HG03565 (cell line): Measurements from ENCODE around the gene PCDH11Y.
A peak's percentile ranks its signal among the peaks of the same experiment; 100 is the strongest.
"Not testable (repeated sequence)": the region's sequence is repeated elsewhere in the genome, so short reads cannot be mapped to it uniquely, and the experiment has no call there.

ENCODE experiments used
- ATAC-seq: cut with Tn5 transposase; IDR thresholded peaks from one replicate; pipeline ENCODE4 v1.9.1; 2021; ENCODE audit warnings: mild to moderate bottlenecking, moderate library complexity; ENCODE audit not compliant: unreplicated experiment

PCDH11Y gene

GRCh38 chrY:5000057-5000456 lies at the start of gene PCDH11Y:
Gene PCDH11Y, plus strand, starts transcription at chrY:5000296. Its CDS starts 56,804 bp downstream, at chrY:5057100.
- ATAC-seq = not testable (repeated sequence)

DNA sequence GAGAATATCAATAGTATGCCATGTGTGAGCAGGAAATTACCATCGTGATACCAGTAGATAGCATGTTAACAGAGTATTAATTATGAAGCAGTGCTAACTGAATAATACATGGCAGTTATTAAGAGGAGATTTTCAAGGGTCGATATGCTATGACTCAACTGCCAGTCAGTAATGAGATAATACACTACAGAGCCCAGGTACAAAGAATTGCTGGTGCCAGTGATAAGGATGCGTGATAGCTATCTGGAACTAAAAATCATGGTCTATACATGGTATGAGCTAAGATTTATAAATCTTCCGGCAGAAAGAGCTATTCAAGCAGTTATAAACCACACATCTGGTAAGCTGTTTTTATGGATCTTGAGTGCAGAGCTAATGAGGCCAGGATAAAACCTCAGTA lies 32.2 kb upstream of the PCDH11Y start:
- not testable (repeated sequence) for ATAC-seq

DNA sequence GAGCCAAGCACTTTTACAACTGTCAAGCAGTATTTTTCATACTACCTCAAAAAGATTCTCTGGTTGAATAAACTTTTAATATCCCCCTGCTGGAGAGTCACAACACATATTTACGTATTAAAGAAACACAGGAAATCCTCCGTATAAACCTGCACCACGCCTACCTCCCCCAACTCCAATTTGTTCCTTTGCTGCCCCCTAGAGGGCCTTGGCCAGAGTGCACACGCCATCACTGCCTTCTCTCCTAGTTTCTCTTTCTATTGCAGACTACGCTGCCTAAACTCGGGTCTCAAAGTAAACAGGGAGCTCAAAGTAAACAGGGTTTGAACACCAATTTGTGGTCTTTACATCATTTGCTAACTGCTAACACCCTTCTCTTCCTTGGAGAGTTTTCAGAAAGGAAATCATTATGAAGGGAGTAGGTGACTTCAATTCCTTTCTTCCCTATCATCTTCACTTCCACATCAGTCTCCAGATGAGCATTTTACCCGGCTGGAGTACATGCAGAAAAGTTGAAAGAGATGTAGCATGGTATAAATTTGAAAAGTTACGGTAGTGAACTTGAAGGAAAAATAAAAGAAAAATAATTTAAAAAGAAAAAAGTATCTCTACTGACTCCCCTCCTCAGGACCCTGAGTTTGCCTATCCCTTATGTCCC lies 8.2 kb upstream of the PCDH11Y start:
- peak; percentile 98 for ATAC-seq

GRCh38 chrY:4994892-4995291 lies 5.2 kb upstream of the PCDH11Y start:
- ATAC-seq = not testable (repeated sequence)

DNA sequence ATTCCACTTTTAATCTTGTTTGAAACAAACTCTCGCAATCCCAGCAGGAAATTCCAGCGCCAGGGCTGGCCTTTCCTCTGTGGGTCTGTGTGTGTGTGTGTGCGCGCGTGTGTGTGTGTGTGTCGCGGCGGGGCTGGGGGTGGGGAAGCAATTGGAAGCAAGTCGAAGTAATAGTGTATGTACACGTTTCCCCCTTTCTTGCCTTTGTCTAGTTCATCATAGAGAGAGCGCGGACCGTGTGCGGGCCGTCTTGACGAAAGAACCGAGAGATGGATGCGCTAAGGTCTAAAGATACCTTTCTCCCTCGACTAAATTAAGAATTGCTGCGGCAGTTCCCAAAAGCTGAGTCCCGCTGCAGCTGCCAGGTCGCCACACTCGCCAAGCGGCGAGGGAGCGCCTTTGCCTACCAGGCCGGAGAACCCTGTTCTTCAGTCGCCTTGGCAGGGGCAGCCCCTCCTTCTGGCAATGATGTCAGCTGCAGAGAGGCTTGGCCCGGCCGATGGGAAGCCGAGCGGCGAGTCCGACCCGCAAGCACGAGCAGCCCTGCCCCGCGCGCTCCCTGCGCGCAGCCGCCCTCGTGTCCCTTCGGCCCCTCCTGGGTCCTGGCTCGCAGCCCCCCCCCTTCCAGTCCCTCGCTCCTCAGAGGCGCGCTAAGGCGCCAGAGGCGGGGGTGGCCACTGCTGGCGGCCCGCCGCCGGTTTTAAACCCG lies 2.5 kb downstream of the PCDH11Y start:
- ATAC-seq = not testable (repeated sequence)

DNA sequence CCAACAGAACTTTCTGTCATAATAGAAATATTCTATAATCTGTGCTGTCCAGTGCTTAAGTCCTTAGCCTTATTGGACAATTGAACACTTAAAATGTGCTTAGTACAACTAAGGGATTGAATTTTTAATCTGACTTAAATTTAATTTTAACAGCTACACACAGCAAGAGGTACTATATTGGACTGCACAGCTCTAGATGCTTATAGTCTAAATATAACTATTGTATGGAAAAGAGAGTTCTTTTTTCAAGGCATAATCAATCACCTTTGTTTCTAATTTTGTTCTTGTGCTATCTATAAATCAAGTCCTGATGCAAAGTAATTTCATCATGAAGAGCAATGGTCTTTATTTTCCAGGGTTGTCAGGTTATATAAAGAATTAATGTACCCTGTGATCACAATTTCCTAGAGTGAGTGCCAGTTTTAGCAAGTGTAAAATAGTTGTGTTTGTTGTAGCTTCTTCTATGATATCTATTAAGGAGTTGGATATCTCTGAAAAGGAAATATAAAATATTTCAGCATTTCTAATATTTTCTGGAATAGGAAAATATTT lies 39.0 kb downstream of the PCDH11Y start:
- ATAC-seq = not testable (repeated sequence)

DNA sequence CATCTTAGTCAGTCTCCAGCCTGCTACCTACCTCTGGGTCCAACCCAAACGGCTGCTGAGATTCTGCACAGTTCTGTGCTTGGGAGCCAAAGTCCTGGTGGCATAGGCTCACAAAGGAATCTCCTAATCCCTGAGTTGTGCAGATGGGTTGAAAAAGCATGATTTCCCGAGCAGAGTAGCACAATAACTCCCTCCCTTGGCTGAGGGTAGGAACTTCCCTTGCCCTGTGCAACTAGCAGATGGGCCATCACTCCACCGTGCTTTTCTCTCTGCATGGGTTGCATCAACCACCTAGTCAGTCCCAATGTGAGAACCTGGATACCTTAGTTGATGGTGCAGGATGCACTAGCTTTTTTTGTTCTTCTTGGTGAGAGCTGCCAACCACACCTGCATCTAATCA lies 82.9 kb downstream of the PCDH11Y start:
- not testable (repeated sequence) for ATAC-seq

DNA sequence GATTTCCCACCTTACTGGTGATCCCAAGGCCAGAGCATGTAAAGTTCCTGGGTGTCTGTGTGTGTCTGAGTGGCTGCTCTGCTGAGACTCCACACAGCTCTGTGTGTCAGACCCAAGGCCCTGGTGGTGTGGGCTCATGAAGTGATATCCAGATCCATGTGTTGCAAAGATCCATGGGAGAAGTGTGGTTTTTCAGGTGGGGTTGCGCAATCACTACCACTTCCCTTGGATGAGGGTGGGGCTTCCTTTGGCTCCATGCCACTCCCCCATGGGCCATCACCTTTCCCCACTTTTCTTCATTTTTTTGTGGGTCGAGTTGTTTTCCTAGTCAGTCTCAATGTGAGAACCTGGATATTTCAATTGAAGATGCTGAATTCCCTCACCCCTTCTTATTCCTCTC lies 182.9 kb downstream of the PCDH11Y start:
- ATAC-seq = not testable (repeated sequence)

GRCh38 chrY:5215116-5215515 lies 215.0 kb downstream of the PCDH11Y start:
- not testable (repeated sequence) for ATAC-seq

- not testable (repeated sequence) for ATAC-seq
Observed at GRCh38 chrY:5324931-5325330, 324.8 kb downstream of the PCDH11Y start.

DNA sequence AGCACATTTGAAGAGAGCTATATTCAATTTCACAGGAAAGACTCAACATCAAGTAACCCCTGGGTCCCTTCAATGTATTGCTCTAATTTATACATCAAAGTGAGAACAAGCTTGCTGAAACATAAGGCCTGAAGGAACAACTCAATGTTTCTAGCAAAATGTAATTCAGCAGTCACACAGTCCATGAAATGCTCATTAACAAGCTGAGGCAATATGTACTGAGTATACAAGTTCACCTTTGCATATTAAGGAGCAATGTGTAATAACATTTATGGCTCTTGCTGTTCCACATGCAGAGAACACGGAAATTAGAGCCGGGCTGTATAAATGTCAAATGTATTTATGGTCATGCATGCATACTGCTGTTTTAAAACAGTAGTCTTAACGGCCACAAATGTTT lies 342.1 kb downstream of the PCDH11Y start:
- not testable (repeated sequence) for ATAC-seq

DNA sequence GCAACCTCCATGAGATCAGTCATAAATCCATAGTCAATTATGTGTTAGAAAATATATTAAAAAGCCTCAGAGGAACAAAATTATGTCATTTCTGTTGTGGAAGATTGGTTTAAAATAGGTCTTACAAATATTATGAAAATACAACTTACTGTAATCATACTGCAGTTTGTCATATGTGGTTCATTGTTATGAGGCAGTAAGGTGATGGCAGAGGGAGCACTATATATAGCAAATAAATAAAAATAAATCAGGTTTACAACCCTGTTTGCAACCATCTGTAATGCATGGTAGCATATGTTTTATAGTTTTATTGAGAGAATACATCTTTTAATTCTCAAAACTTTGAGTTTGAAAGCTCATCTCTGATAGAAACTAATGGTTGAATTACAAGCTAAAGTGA lies 543.6 kb downstream of the PCDH11Y start:
- ATAC-seq = not testable (repeated sequence)

GRCh38 chrY:5638589-5638988 lies 638.5 kb downstream of the PCDH11Y start:
- not testable (repeated sequence) for ATAC-seq

- ATAC-seq = not testable (repeated sequence)
Observed at GRCh38 chrY:5679265-5679664, 679.2 kb downstream of the PCDH11Y start.

DNA sequence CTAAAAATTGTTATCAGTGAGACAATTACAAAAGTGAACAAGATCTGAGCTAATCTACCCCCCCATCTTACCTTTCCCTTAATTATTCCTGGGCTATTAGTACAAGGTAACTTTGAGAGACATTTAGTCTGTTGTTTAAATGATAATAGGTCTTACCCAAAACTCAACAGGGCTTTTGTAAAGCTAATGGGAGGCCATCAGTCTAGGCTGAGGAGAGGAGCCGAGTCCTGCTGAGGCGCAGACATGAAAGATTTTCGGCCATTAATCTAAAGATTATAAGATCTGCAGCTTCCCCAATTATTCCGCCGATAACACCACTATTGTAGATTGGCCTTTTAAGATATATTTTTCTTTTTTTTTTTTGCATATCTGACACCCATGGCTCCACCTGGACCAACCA lies 708.6 kb downstream of the PCDH11Y start:
- ATAC-seq = not testable (repeated sequence)

- not testable (repeated sequence) for ATAC-seq
Observed at GRCh38 chrY:5709788-5710381, 709.8 kb downstream of the PCDH11Y start.

DNA sequence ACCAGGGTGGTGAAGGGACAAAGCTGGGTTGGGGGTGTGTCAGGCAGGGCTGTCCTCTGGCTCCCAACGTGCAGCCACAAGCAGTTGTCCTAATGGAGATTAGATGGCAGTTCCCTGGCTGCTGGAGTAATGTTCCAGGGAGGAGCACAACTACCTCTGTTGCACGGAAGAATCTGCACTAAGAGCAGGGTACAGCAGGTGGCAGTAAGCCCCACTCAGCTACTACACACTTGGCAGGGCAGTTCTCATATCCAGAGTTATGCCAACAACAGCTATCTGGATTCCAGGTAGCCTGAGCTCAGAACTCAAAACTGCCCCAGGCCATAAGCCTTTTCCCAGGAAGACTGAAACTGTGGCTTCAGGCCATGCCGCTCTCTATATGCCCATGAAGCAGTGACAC lies 761.3 kb downstream of the PCDH11Y start:
- not testable (repeated sequence) for ATAC-seq

DNA sequence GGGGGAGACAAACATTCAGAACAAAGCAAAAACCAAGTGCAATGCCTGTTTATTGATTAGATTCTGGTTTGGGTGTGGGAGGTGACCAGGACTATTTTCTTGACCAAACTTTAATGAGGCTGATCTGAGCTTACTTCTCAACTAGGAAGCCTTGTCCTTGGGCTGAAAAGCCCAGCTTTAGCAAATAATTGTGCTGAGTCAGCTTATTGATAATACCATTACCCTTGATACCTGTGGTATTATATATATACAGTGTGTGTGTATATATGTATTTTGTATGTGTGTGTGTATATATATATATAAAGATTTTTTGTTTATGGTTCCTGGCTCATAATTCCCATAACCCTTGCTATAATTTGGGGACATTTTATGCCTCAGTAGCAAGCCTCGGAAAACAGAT lies 776.4 kb downstream of the PCDH11Y start:
- ATAC-seq = not testable (repeated sequence)
